GM06990 (cell line): ENCODE data around the gene SFTPB.

ENCODE experiments used
- DNase-seq: peaks from one replicate; pipeline ENCODE4 v3.0.0-alpha.2; 2011; ENCODE audit not compliant: insufficient read length; ENCODE audit errors: extremely low read depth
- H3K27me3 ChIP-seq: replicated peaks from 2 replicates; pipeline ENCODE4 v1.6.0; 2011; ENCODE audit warnings: low read length; ENCODE audit not compliant: control insufficient read depth, insufficient read depth
- H3K36me3 ChIP-seq: 2 replicates; pipeline ENCODE4 v1.5.1; 2011; ENCODE audit warnings: low read length; ENCODE audit not compliant: control insufficient read depth, insufficient read depth
- H3K4me3 ChIP-seq: replicated peaks from 2 replicates; pipeline ENCODE4 v1.5.1; 2011; ENCODE audit warnings: low read depth, mild to moderate bottlenecking, control low read depth, low read length
- TF ChIP-seq, protein P1 (sequence below): IDR thresholded peaks from 2 replicates; pipeline ENCODE4 v1.5.1; 2011; ENCODE audit warnings: low read length, control low read depth, mild to moderate bottlenecking, inconsistent platforms; ENCODE audit not compliant: insufficient read depth, poor library complexity, severe bottlenecking

The SFTPB gene

GRCh38 chr2:85684806-85685205 lies 16.8 kb upstream of the SFTPB start:
- H3K4me3 ChIP-seq = no peak overlapping the region
- no peaks in the 10 kb centered on the region for H3K27me3 ChIP-seq
- no peak for DNase-seq

GRCh38 chr2:85684380-85684779 lies 16.4 kb upstream of the SFTPB start:
- H3K27me3 ChIP-seq = no peaks in the 10 kb centered on the region
- H3K36me3 ChIP-seq = no peaks in the 10 kb centered on the region
- TF ChIP-seq, protein P1, sequence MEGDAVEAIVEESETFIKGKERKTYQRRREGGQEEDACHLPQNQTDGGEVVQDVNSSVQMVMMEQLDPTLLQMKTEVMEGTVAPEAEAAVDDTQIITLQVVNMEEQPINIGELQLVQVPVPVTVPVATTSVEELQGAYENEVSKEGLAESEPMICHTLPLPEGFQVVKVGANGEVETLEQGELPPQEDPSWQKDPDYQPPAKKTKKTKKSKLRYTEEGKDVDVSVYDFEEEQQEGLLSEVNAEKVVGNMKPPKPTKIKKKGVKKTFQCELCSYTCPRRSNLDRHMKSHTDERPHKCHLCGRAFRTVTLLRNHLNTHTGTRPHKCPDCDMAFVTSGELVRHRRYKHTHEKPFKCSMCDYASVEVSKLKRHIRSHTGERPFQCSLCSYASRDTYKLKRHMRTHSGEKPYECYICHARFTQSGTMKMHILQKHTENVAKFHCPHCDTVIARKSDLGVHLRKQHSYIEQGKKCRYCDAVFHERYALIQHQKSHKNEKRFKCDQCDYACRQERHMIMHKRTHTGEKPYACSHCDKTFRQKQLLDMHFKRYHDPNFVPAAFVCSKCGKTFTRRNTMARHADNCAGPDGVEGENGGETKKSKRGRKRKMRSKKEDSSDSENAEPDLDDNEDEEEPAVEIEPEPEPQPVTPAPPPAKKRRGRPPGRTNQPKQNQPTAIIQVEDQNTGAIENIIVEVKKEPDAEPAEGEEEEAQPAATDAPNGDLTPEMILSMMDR = no peak
- no peak overlapping the region for H3K4me3 ChIP-seq
- no peak for DNase-seq

More at GRCh38 chr2:85684806-85685205, 16.8 kb upstream of the SFTPB start:
- TF ChIP-seq, protein P1 = no peak
- H3K36me3 ChIP-seq = no peaks in the 10 kb centered on the region

DNA sequence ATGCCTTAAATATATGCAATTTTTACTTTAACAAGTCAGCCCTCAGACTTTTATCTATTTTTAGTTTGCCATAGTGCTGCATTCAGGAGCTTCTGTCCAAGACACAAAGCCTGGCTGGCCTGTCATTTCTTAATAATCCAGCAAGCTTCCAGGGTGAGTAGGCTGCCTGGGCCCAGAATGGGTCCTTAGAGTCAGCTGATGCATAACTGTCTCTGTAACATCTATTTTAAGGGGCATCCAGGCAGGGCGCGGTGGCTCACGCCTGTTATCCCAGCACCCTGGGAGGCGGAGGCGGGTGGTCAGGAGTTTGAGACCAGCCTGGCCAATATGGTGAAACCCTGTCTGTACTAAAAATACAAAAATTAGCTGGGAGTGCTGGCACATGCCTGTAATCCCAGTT lies 14.4 kb upstream of the SFTPB start:
- no peak for DNase-seq
- Histone ChIP-seq H3K4me3 (no peak overlapping the region), H3K36me3 (no peaks in the 10 kb centered on the region), H3K27me3 (no peaks in the 10 kb centered on the region)
- TF ChIP-seq, protein P1 = no peak

- no peak overlapping the region for H3K4me3 ChIP-seq
- no peak for DNase-seq
- no peaks in the 10 kb centered on the region for H3K36me3 ChIP-seq
- H3K27me3 ChIP-seq = no peaks in the 10 kb centered on the region
- TF ChIP-seq, protein P1 = no peak
Observed at GRCh38 chr2:85681776-85682175, 13.8 kb upstream of the SFTPB start.

DNA sequence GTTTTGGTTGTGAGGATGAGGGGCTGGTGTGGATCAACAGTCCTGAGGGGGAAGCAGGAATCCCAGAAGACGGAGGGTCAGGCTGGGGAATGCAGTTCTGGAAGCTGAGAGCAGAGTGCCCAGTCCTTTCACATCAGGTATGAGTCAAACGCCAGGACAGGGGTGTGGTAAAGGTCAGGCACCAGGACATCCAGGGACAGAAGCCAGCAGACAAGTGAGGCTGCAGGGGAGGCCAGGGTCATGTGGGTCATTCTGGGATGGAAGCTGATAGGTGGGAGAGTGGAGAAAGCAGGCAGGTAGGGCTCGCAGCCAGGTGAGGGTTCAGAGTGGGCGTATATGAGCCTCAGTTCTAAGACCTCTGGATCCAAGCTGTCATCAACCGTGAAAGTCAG lies 13.4 kb upstream of the SFTPB start:
- Histone ChIP-seq H3K27me3 (no peaks in the 10 kb centered on the region), H3K4me3 (no peak overlapping the region), H3K36me3 (no peaks in the 10 kb centered on the region)
- DNase-seq = no peak
- TF ChIP-seq, protein P1 = no peak

DNA sequence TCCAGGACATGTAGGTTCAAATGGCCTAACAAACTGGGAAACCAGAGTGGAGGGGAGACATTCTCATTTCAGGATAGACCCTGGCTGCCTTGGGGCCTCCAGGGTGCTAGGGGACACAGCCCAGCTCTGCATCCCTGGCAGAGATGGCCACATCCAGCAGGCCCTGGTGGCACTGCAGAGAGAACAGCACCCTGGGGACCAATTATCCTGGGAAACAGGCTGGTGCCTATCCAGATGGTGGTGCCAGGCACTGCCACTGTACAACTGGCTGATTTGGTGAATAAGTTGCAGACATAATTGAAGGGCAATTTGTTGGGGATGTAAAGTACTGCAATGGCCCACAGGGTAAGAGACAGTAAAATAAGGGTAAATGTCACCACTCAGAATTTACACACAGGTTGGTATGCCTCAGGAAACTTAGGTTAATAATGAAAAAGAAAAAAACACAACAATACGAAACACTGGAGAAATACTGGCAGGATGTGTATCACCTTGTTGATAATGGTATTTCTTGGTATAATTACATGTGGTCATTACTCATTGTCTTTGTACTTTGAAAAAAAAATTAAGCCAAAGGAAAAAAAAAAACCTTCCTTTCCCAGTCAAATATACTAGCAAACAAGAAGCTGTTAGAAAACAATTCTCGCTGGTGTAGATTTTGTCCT lies 12.8 kb upstream of the SFTPB start:
- no peak overlapping the region for H3K4me3 ChIP-seq
- DNase-seq = no peak
- TF ChIP-seq, protein P1 = no peak

More for the DNA sequence above, 12.8 kb upstream of the SFTPB start:
- H3K27me3 ChIP-seq = no peaks in the 10 kb centered on the region
- no peaks in the 10 kb centered on the region for H3K36me3 ChIP-seq
